AG04450 (cell line): ENCODE measurements around the gene CDH5. TPM values are rescaled to one million over a fixed set of nuclear protein-coding genes. Genes with fewer than 3 reads are reported as not detected.

ENCODE experiments used
- CTCF ChIA-PET: fragments of 300-600, 350-600 bp; formaldehyde crosslinking; extraction: SDS; loops from one replicate; lab custom pipeline; 2022; ENCODE audit warnings: antibody characterized with exemption, inconsistent platforms; lab: Charles Lee
- POLR2A ChIA-PET: fragments of 350-600 bp; formaldehyde crosslinking; extraction: SDS; loops from one replicate; lab custom pipeline; 2021; ENCODE audit warnings: antibody characterized with exemption, inconsistent platforms; lab: Yijun Ruan, JAX
- DNase-seq: peaks from one replicate; pipeline ENCODE4 v3.0.0-alpha.2; 2011; ENCODE audit warnings: low read depth, low spot score
- H3K27ac ChIP-seq: one replicate; pipeline ENCODE4 v1.5.1; 2012; ENCODE audit warnings: low read depth, low read length, control low read depth
- H3K27me3 ChIP-seq: one replicate; pipeline ENCODE4 v1.6.0; 2012; ENCODE audit warnings: low read length; ENCODE audit not compliant: control insufficient read depth, insufficient read depth
- H3K4me3 ChIP-seq: 2 replicates; pipeline ENCODE4 v1.5.1; 2011; ENCODE audit warnings: mild to moderate bottlenecking, low read depth, low read length, control low read depth
- H3K9me3 ChIP-seq: 2 replicates; pipeline ENCODE4 v1.5.1; 2012; ENCODE audit warnings: low read length; ENCODE audit not compliant: control insufficient read depth, insufficient read depth
- CTCF ChIP-seq: IDR thresholded peaks from 2 replicates; pipeline ENCODE4 v1.5.1; 2011; ENCODE audit warnings: low read depth, low read length, control low read depth, inconsistent platforms
- polyA plus RNA-seq: library from polyadenylated mRNA; depleted of rRNA; stranded (reverse); fragments of >200 nt; gene quantifications from 2 replicates; pipeline ENCODE4 v1.2.3, GENCODE V29; 2011

CDH5 gene
- polyA plus RNA-seq, 1 experiment: not detected

GRCh38 chr16:66373667-66374066 lies 7.2 kb downstream of the CDH5 start:
- no peak overlapping the region for H3K4me3 ChIP-seq
- DNase-seq: no peak
- H3K27ac ChIP-seq: no peak overlapping the region
- POLR2A ChIA-PET: no interaction called here
- no peaks in the 10 kb centered on the region for H3K9me3 ChIP-seq
- CTCF ChIA-PET: no interaction called here
- peaks cover 24% of the 10 kb centered on the region for H3K27me3 ChIP-seq
- TF ChIP-seq CTCF: no peak

GRCh38 chr16:66374176-66374575 lies 7.7 kb downstream of the CDH5 start:
- Histone ChIP-seq H3K9me3 (no peaks in the 10 kb centered on the region), H3K4me3 (no peak overlapping the region), H3K27me3 (peaks cover 20% of the 10 kb centered on the region), H3K27ac (no peak overlapping the region)
- POLR2A ChIA-PET: no interaction called here
- no peak for DNase-seq
- CTCF ChIA-PET: no interaction called here
- TF ChIP-seq CTCF: no peak

- CTCF ChIA-PET: interaction anchor here (0.5 to 1.8 kb wide), 2 partner anchors 18 to 60 kb away, joined by 4 read pairs; no protein-coding TSS in a partner anchor
Measured at GRCh38 chr16:66375451-66375850, 9.0 kb downstream of the CDH5 start.

GRCh38 chr16:66376114-66376513 lies 9.6 kb downstream of the CDH5 start:
- TF ChIP-seq CTCF: no peak
- Histone ChIP-seq H3K27me3 (peaks cover 13% of the 10 kb centered on the region), H3K4me3 (no peak overlapping the region), H3K27ac (no peak overlapping the region), H3K9me3 (no peaks in the 10 kb centered on the region)
- ChIA-PET CTCF (interaction anchor here (0.5 to 1.8 kb wide), 2 partner anchors 18 to 60 kb away, joined by 4 read pairs; no protein-coding TSS in a partner anchor), POLR2A (no interaction called here)
- DNase-seq: no peak

More at GRCh38 chr16:66375451-66375850, 9.0 kb downstream of the CDH5 start:
- no peak for DNase-seq
- H3K27ac ChIP-seq: no peak overlapping the region
- TF ChIP-seq CTCF: no peak
- POLR2A ChIA-PET: no interaction called here
- H3K9me3 ChIP-seq: no peaks in the 10 kb centered on the region
- H3K4me3 ChIP-seq: no peak overlapping the region
- peaks cover 17% of the 10 kb centered on the region for H3K27me3 ChIP-seq

GRCh38 chr16:66376577-66377305 lies 10.2 kb downstream of the CDH5 start:
- ChIA-PET CTCF (interaction anchor here (1.8 kb wide), 1 partner anchor 19 kb away, joined by 4 read pairs; no protein-coding TSS in a partner anchor), POLR2A (no interaction called here)
- no peak overlapping the region for H3K4me3 ChIP-seq
- TF ChIP-seq CTCF: no peak
- H3K27ac ChIP-seq: no peak overlapping the region
- no peaks in the 10 kb centered on the region for H3K9me3 ChIP-seq
- peaks cover 13% of the 10 kb centered on the region for H3K27me3 ChIP-seq
- no peak for DNase-seq
